OCI-M2 (cell line): ENCODE results near the gene YPEL3.

Experiments used
- DNase-seq: peaks from one replicate; lab custom pipeline; 2025; ENCODE audit not compliant: unreplicated experiment; lab: John Stamatoyannopoulos, UW

Gene YPEL3

DNA sequence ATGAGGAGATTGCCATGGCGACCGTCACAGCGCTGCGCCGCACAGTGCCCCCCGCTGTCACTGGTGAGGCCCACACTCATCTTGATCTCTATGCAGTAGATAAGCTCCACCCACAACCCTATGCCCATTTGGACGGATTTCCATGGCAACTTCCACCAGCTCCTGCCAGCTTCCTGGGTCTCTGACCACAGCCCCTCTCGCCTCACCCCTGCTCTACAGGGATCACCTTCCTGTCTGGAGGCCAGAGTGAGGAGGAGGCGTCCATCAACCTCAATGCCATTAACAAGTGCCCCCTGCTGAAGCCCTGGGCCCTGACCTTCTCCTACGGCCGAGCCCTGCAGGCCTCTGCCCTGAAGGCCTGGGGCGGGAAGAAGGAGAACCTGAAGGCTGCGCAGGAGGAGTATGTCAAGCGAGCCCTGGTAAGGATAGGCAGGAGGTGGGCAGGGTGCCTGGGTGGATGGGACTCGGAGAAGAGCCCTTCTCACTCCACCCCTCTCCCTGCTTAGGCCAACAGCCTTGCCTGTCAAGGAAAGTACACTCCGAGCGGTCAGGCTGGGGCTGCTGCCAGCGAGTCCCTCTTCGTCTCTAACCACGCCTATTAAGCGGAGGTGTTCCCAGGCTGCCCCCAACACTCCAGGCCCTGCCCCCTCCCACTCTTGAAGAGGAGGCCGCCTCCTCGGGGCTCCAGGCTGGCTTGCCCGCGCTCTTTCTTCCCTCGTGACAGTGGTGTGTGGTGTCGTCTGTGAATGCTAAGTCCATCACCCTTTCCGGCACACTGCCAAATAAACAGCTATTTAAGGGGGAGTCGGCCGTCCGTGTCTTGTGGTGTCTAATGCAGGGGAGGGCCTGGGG, 26.2 kb downstream of the YPEL3 start:
- no peak for DNase-seq

DNA sequence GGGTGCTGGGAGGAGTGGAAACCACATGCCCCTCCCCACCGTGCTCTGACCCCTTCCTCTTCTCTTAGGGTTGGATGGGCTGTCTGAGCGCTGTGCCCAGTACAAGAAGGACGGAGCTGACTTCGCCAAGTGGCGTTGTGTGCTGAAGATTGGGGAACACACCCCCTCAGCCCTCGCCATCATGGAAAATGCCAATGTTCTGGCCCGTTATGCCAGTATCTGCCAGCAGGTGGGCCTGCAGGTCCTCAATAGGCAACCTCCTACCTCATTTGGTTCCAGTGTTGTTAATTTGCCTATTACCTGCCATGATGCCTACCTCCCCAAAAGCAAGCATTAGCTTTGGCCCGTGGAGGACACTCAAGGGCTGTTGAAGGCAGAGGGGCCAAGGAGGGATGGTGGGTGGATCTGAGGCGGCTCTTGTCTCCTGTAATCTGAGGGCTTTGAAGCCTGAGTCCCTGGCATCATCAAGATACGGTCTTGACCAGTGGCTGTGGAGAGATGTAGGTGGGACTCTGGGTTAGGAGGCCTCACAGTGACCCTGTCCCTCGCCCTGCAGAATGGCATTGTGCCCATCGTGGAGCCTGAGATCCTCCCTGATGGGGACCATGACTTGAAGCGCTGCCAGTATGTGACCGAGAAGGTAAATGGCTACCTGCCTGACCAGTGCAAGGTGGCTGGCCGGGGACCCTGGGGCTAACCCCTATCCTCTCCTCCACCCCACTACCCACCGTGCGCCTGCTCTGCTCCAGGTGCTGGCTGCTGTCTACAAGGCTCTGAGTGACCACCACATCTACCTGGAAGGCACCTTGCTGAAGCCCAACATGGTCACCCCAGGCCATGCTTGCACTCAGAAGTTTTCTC, 27.0 kb downstream of the YPEL3 start:
- no peak for DNase-seq

DNA sequence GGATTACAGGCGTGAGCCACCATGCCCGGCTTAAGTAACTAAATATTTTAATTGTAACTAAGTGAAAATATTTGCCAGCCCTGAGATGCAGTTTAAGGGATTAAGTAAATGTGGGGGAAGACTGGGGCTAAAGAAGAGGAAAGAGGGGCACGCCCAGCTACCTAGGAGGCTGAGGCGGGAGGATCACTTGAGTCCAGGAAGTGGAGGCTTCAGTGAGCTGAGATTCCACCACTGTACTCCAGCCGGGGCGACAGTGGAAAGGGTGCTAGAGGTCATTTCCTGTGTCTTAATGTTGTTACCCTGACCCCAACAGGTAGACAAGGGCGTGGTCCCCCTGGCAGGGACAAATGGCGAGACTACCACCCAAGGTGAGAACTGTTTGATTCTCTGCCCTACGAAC, 27.7 kb downstream of the YPEL3 start:
- no peak for DNase-seq

DNA sequence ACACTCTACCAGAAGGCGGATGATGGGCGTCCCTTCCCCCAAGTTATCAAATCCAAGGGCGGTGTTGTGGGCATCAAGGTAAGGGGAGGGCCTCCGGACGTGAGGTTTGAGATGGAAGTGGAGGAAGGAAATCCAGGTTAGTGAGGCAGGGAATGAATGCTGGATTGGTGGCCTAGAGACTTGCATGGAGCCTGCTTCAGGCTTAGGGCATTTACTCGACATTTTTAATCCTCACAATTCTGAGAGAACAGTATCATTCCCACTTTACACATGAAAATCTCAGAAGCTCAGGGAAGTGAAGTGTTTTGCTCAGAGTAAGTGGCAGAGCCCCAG, 28.5 kb downstream of the YPEL3 start:
- DNase-seq, result no peak

DNA sequence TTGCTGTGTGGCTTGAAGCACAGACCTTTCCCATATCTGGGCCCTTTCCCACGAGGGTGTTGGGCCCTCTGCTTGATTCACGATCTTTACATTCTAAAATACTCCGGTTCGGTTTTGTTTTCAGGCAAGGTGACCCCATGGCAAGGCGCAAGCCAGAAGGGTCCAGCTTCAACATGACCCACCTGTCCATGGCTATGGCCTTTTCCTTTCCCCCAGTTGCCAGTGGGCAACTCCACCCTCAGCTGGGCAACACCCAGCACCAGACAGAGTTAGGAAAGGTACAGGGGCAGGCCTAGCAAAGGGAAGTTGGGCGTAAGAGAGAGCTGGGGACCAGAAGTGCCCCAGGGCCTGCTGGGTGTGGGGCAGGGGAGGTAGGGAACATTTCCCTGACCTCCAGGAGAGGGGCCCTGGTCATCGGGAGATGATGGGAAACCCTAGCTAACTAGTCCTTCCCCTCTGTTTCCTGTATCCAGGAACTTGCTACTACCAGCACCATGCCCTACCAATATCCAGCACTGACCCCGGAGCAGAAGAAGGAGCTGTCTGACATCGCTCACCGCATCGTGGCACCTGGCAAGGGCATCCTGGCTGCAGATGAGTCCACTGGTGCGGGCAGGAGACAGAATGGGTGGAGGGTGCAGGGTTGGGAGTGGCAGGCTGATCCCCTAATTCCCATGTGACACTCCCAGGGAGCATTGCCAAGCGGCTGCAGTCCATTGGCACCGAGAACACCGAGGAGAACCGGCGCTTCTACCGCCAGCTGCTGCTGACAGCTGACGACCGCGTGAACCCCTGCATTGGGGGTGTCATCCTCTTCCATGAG, 29.0 kb downstream of the YPEL3 start:
- DNase-seq, result no peak

DNA sequence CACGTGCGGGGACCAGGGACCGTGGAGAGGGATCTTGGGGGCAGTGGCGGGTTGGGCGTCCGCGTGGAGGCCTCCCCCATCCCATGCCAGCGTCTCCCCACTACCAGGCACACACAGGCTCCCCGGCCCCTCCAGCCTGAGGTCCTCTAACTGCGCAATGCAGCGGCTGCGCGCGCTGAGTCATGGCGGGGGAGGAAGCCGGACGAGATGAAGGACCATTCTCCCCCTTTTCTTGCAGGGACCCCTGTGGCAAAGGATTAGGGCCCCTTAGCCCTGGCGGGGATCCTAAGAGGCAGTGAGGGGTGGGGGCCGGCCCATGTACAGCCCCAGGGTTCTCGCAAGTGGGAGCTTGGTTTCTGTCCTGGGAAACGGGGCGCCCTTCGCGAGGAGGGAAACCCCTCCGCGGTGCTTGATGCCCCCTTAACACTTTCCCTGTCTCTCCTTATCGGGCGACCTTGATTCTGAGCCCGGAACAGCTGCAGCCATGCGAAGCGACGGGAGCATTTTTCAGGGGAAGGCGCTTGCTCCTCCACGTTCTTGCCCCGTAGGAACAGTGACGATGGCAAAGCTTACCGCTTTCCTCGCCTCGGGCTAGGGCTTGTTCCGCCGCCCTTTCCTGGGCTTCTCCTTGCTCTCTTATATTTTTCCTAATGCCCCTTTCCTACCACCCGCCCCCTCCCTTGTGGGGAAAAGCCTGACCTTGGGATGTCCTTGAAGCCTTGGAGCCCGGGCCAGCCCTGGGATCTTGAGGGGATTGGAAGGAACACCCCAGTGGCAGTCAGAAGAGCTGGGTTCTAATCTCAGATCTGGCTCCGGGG, 29.9 kb downstream of the YPEL3 start:
- DNase-seq, result no peak

DNA sequence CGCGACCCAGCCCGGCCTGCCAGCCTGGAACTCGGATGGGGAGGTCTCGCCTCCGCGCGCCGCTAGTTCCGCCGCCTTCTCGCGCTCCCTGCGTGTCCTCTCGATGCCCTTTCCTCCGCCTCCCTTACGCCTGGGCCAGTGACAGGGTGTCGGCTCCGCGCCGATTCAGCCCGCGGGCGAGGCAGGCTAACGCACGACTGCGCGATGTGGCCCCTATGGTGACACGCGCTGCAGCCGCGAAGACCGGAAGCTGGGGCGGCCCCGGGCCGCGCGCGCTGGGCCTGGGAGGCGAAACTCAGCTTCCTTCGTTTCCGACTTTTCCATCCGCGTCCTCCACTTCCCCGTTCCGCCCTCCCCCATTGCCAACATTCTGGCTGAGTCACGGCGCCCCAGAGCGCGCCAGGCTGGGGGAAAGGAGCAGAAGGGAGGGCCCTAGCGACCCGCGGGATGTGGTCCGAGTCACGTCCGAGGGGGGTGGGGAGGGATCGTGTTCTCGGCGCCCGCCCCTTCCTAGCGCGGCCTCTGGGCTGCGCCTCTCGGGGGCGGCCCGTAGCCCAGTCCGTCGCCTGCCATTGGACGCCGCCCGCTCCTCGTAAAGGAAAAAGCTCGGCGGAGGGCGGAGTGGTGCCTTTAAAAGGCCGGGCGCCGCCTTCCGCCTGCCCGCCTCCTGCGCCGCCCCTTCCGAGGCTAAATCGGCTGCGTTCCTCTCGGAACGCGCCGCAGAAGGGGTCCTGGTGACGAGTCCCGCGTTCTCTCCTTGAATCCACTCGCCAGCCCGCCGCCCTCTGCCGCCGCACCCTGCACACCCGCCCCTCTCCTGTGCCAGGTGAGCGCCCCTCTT, 30.7 kb downstream of the YPEL3 start, which contains the start of gene ALDOA:
Gene ALDOA, plus strand, starts transcription at position 659 of the 841 bp plus-strand sequence. CDS start 1,138 bp downstream, outside the sequence.
- peak; percentile 50 for DNase-seq

DNA sequence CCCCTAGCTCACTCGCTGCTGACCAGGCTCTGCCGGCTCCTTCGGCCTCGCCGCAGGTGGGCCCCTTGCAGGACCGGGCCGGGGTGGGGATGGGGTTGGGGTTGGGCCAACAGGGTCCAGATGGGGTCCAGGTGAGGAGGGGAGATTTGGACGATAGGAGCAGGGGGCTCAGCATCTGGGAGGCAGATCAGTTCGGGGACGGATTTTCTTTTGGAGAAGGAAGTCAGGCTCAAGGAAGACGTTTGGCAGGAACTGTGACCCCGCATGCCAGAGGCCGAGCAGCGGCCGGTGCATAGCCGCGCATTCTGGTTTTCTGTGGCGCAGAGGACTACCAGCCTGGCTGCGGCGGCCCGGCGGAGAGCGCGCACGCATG, 31.3 kb downstream of the YPEL3 start:
- no peak for DNase-seq

DNA sequence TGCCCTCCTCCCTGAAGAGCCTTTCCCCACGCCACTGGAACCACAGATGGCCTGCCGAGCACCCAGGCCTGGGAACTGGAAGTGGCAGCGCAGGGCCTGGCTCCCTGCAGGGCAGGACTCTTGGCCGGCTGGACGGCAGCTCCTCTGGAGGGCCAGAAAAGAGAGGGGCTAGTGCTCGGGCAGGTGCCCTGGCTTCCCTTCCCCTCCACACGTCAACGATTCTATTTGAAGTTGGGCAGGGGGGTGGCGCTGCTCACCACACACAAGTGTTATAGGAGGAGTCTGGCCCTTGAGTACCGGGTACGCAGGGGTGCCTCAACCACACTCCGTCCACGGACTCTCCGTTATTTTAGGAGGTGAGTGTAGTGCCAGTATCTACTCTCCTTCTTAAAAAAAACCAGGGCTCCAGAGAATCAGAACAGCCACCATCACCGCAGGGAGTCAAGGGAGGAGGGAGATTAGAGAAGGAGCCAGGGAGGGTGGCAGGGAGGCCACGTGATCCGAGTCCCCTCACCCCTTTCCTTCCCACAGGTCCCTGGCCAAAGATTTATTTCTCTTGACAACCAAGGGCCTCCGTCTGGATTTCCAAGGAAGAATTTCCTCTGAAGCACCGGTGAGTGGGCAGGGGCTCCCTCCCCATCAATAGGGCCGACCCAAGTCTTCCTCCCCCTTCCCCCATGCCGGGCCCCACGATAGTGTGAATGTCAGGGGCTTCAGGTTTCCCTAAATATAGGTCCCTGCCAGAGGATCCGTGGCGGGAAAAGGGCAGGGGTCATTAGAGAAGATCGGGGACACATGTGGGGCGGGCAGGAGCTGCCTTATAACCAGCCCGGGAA, 31.9 kb downstream of the YPEL3 start:
- no peak for DNase-seq

DNA sequence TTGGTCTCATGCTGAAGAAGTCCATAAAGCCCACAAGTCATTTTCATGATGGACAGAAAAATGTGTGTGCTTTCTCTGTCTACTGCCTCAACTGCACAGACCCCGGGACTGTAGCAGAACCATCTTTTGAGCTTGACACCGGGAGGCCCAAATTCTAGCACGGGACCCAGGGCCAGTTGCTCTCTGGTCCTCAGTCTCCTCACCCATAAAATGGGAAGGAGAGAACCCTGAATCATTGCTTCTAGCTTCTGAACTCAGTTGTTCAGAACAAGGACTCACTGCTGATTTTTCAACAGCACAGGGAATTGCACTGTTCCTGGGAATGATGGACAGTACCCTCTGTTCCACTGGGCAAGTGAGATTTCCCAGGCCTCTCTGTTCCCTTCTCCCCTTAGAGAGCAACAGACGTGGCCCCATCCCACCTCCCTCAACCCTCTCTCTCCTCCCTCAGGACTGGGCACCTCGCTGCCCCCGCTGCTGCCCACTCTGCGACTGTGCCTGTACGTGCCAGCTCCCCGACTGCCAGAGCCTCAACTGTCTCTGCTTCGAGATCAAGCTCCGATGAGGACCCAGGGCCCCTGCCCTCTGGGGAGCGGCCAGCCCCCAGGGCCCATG, 32.6 kb downstream of the YPEL3 start:
- DNase-seq, result no peak

DNA sequence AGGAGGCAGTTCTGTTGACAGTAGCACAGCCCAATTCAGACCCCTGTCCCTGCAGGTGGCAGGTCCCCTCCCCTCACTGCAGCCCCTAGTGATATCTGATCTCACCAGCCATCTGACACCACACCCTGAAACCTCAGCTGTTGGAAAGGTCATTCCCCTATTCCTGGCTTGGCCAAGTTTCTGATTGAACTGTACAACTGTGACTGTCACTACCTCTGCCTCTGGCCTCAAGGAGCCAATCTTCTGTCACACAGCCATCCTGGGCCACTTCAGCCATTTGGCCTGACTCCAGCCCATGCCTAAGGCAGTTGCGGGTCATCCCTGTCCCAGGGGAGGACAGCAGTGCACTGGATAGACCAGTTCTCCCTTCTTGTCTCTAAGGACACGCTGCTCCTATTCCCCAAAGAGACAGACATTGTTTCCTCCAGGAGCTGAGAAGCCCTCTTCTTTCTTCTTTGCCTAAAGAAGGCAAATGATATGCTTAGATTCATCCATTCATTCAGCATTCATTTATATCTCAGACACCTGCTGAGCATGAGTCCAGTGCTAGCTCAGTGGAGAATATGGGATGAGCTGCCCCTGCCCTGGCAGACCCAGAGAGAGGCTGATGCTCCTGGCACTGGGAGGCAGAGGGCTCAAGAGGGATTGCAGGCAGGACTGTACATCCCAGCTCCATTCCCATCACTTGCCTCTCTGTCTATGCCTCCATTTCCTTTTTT, 35.0 kb downstream of the YPEL3 start:
- no peak for DNase-seq

DNA sequence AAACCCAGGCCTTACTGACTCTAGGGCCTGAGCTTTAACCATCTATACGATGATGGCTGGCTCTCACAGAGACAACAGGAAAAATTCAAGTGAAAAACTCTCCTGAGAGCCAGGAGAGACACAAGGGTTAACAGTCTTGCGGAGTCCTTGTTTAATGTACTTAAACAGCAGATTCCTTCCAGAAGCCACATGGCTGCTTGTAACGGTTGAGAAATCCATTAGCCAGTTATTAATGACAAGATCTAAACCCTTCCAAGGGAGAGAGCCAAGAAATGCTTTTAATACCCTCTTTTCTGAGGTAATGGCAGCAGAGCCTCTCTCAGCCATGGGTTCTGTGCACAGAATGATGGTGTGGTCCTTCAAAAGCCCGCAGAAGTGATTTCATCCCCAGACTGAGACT, 35.7 kb downstream of the YPEL3 start:
- DNase-seq, result no peak

DNA sequence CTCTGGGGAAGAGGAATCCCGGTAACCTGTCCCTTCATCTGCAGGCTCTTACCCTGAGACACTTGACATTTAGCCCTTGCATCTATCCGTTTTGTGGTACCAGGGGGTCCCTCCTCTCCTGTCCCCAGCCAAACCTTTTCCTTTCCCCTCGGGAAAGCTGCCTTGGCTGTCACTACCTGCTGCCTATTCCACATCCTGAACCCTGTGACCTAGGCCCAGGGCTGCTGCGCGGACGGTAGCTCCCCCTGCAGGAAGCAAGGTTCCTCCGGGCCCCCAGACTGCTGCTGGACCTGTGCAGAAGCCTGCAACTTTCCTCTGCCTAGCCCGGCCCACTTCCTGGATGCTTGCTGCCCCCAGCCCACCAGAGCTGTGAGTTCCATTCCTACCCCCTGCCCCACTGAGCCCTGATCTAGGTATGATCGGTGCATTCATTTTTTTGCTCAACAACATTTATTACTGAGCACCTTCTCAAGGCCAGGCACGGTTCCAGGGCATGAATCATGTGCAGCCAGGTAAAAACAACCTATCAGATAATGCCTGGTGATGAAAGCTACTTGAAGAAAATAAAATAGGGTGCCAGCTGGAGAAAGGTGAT, 41.0 kb downstream of the YPEL3 start:
- DNase-seq, result no peak

DNA sequence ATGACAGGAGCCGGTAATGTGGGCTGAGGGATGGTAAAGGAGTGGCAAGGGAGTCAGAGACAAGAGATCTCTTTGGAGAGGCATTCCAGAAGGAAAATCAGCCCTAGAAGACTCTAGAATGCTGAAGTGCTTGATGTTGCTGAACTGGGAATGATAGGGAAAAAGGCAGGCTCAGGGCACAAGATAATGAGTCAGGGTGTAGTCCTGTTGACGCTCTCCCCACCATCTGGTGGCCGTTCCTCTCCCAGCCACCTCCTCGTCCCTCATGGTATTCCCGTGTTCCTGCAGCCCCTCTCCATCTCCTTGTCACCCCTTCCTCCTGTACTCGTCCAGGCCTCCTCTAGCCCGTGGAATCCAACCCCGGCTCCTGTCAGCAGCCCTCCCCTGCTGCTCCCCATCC, 41.6 kb downstream of the YPEL3 start:
- DNase-seq, result no peak

DNA sequence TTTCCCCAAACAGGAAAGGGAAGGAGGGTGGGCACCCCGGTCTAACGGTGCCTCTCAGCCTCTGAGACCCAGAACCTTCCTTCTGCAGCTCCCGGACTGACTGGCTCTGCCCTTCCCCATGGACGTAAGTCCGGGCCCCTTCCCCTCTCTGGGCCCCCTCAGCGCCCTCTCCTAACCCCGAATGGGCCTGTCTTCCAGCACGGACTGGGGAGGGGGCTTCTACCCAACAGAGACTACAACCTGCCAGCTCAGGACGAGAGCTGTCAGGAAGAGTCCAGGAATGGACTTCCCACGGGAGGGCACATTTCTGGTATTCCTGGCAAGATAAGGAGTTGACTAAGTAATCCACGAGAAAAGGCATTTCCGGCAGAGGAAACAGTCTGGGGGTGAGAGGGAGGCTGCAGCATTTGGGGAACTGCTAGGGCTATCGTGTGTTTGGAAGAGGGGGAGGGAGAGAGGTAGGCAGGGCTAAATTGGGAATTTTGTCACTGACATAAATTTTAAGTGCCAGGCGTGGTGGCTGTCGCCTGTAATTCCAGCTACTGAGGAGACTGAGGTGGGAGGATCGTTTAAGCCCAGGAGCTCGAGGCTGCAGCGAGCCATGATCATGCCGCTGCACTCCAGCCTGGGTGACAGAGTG, 42.5 kb downstream of the YPEL3 start:
- DNase-seq, result no peak

DNA sequence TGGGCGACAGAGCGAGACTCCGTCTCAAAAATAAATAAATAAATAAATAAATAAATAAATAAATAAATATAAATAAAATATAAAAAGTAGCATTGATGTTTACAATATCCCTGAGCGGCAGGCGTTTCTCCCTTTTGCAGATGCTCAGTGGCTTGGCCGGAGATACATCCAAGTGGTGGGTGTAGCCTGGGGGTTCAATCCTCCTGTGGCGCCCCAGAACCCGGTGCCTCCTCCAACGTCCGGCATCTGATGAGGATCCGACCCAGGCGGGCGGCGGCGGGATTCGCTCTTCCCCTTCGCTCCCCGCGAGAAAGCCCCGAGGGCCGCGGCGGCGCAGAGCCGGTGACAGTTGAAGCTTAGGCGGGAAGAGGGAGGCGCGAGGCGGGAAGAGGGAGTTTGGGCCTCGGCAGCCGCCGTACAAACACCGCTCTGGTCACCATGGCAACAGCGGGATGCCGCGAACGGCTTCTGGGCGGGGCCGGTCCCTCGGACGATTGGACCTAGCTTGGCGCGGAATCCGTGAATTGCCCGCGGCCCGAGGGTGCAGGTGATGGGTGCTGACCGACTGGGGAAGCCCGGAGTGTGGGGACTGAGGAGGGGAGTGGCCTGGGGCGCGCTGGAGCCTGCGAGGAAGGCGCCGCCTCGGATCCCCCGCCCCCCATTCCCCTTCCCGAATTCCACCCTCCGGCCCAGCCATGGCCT, 43.2 kb downstream of the YPEL3 start:
- DNase-seq, result no peak
